Measurements from ENCODE around the gene ABAT.
A peak's percentile ranks its signal among the peaks of the same experiment; 100 is the strongest.

ABAT gene

DNA sequence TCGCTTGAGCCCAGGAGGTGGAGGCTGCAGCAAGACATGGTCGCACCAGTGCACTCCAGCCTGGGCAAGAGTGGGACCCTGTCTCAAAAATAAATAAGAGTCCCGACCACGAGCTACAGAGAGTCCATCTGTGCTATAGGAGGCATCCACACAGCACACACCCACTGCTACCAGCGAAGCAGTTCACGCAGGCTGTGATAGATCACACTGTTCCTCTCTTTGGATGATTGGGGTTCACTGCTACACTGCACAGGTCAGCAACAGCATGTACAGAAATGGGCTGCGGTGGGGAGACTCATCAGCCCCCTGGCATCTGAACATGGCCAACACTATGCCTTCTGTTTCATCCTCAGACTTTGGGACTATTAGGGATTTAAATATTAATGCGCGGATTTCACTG is 157.0 kb downstream of the ABAT start:
- H3K4me3 ChIP-seq (ENCODE audit: low read length), result no peak overlapping the region

DNA sequence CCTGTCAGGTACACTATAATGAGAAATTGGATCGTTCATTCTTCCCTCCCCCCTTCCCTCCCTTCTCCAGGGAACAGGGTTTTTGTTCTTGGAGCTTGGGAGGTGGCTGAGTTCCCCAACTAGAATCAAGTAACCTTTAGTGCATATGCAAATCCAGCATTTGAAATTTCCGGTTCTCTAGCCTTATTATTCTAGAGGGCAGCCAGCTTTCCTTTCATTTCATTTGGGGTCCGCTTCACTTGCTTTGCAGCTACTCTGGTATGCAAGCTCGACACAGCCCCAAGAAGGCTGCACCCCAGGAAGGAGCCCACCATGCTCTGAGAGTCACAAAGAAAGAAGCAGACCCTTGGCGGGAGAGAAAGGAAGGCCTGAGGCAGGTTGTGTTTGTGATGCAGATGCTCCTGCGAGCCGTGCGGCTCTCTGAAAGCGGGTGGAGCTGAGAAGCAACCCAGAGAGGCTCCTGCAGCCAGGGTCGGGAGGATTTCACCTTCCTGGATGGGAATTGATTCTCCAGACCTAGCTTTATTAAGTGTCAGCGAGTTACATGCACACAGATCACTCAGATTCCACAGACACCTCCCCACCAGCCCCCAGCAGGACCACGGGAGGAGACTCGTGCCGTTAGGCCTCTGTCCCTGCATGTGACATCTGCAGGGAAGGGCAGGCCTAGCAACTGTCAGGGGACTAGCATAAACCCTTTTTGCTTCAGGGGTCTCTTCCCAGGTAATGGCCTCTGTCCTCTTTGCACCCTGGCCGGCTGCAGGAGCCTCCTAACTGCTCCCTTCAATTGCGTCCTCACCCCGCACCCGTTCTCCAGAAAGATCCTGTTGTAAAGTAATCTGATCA is 157.7 kb downstream of the ABAT start:
- peak overlapping the region; percentile 27 for H3K4me3 ChIP-seq (ENCODE audit: low read length)
- no peak for DNase-seq (ENCODE audit: low read depth, low spot score)

More for the DNA sequence above, 157.0 kb downstream of the ABAT start:
- no peak for DNase-seq (ENCODE audit: low read depth, low spot score)

DNA sequence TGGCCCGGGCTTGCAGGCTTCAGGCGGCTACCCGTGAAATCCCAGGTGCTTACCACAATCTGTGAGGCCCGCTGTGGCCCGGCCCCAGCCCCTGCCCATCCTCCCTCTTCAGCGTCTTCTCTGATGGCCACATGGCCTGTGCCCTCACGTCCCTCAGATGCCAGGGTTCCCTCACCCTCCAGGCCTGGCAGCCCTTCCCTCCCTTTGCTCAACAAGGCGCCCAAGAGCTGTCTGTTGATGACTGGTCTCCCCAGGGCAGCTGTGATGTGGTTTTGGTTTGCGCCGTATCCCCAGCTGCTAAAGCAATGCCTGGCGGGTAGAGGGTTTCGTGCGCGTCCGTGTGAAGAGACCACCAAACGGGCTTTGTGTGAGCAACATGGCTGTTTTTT is 158.3 kb downstream of the ABAT start:
- peak; percentile 91 for DNase-seq (ENCODE audit: low read depth, low spot score)
- peak overlapping the region; percentile 27 for H3K4me3 ChIP-seq (ENCODE audit: low read length)
